GM23248 (cell line): Measurements from ENCODE around the gene HTR4.

Source experiments
- EZH2 ChIP-seq: fragments of 200-600 bp; sonication (generic); IDR thresholded peaks from 2 replicates; pipeline ENCODE4 v1.6.1; 2018; ENCODE audit warnings: antibody characterized with exemption, mild to moderate bottlenecking; ENCODE audit not compliant: insufficient read depth, poor library complexity, severe bottlenecking
- EZH2phosphoT487 ChIP-seq: fragments of 200-600 bp; sonication (generic); IDR thresholded peaks from 2 replicates; pipeline ENCODE4 v1.6.1; 2018; ENCODE audit warnings: antibody characterized with exemption, moderate library complexity, mild to moderate bottlenecking, low read depth; ENCODE audit not compliant: insufficient read depth

DNA sequence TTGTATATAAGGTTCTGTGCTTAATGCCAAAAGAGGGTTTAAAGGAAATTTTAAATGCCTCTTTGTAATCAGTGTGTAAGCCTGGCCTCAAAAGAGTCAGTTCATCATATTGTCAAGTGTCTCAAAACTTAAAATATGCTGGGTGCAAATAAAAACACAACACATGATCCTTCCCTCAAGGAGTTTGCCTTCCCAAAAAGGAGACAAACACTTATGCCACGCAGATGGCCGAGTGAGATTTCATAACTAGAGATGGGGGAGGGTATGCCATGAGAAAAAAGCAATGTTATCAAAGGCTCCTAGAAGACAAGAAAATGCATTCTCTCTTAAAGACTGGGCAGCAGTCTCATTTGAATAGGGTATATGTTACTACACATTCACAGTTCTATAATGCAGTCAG is 215.4 kb downstream of the HTR4 start:
- TF ChIP-seq EZH2phosphoT487 (no peak), EZH2 (no peak)
